ENCODE measurements around the gene ILDR1. TPM values are rescaled to one million over a fixed set of nuclear protein-coding genes. Genes with fewer than 3 reads are reported as not detected.

The ILDR1 gene
- polyA plus RNA-seq, 4 donors, result 0.22 to 5.1 (median 2.8) TPM

DNA sequence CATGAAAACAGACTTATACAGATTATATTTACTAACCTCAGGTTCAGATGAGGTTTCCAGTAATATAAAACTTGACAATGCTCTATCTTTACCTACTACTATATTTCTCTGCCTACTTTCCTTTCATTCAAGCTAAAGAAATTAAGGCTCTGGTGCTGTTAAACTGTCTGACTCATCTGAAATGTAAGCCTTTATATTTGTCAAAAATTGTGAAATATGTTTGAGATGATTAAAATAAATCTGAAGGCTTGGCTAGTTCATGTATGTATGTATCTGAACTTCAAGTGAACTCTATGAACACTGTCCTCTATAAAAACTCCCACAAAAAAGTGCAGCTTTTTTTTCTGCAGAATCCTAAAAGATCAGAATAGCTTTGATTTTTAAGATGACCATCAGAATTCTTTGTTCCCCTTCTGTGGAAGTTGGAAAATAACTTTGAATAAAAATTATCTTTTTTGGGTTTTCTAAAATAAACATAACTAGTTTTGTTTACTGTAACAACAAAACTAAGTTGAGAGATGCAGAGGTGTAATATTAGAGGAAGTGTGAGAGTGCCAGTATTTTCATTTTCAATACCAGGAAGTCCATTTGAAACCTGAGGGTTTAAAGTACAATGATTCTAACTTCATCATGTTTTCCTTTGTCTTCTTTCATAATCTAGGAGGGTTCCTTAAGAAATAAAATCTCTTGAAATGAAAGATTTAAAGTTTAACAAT, 42.2 kb downstream of the ILDR1 start:
- Histone ChIP-seq H3K36me3 (ENCODE audit: control insufficient read depth in 3 of 3, insufficient read depth in 2 of 3, low read depth in 1 of 3, low read length in 3 of 3) (no peaks in the 10 kb centered on the region), H3K27me3 (ENCODE audit: control insufficient read depth in 3 of 3, insufficient read depth in 3 of 3, low read length in 3 of 3) (no peaks in the 10 kb centered on the region), H3K9me3 (ENCODE audit: control insufficient read depth in 2 of 2, insufficient read depth in 1 of 2, low read depth in 1 of 2, low read length in 1 of 2) (peaks cover 0 to 9% of the 10 kb centered on the region in 2 donors), H3K4me3 (ENCODE audit: low read depth in 1 of 3, low read length in 3 of 3) (no peak overlapping the region), H3K27ac (ENCODE audit: low read depth in 1 of 3, low read length in 2 of 3) (peak overlapping the region in 1 of 3 donors; percentile 25), H3K4me1 (ENCODE audit: control insufficient read depth in 3 of 3, insufficient read depth in 2 of 3, low read depth in 1 of 3, low read length in 2 of 3) (peaks cover 0 to 4% (median 0%) of the 10 kb centered on the region in 3 donors)
- DNase-seq (peak; percentile 27 to 58), FAIRE-seq (peak; percentile 89)

DNA sequence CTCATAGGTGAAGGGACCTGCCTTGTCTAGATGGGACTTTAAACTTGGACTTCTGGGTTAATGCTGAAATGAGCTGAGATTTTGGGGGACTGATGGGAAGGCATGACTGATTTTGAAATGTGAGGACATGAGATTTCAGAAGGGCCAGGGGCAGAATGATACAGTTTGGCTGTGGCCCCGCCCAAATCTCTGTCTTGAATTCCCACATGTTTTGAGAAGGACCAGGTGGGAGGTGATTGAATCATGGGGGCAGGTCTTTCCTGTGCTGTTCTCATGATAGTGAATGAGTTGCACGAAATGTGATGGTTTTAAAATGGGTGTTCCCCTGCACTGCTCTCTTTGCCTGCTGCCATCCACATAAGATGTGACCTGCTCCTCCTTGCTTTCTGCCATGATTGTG, 42.8 kb downstream of the ILDR1 start:
- H3K27ac ChIP-seq (ENCODE audit: low read depth in 1 of 3, low read length in 2 of 3), result no peak overlapping the region
- H3K36me3 ChIP-seq (ENCODE audit: control insufficient read depth in 3 of 3, insufficient read depth in 2 of 3, low read depth in 1 of 3, low read length in 3 of 3), result no peaks in the 10 kb centered on the region
- H3K27me3 ChIP-seq (ENCODE audit: control insufficient read depth in 3 of 3, insufficient read depth in 3 of 3, low read length in 3 of 3), result no peaks in the 10 kb centered on the region
- DNase-seq (no peak), FAIRE-seq (no peak)
- 69 to 93% (median 89%) methylated on average over 2 of the region's 2 CpGs for WGBS, 3 donors
- peaks cover 0 to 12% of the 10 kb centered on the region in 2 donors for H3K9me3 ChIP-seq (ENCODE audit: control insufficient read depth in 2 of 2, insufficient read depth in 1 of 2, low read depth in 1 of 2, low read length in 1 of 2)
- peaks cover 0 to 4% (median 0%) of the 10 kb centered on the region in 3 donors for H3K4me1 ChIP-seq (ENCODE audit: control insufficient read depth in 3 of 3, insufficient read depth in 2 of 3, low read depth in 1 of 3, low read length in 2 of 3)
- no peak overlapping the region for H3K4me3 ChIP-seq (ENCODE audit: low read depth in 1 of 3, low read length in 3 of 3)

DNA sequence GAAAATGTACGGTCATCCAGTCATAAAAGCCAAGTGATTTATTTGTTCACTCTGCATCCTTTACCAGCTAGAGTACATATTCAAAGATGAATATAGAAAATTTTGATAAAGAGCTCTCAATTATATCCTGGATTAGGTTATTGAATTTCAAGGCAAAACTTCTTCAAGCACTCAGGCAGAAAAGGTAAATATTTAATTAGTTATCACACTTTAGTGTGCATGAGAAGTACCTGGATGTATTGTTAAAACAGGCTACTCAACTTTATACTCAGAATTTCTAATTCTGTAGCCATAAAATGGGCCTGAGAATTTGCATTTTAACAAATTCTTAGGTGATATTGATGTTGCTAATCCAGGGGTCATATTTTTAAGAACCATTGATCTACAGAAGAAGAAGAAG, 45.3 kb downstream of the ILDR1 start:
- peaks cover 0 to 4% (median 0%) of the 10 kb centered on the region in 3 donors for H3K4me1 ChIP-seq (ENCODE audit: control insufficient read depth in 3 of 3, insufficient read depth in 2 of 3, low read depth in 1 of 3, low read length in 2 of 3)
- no peak overlapping the region for H3K4me3 ChIP-seq (ENCODE audit: low read depth in 1 of 3, low read length in 3 of 3)
- no peaks in the 10 kb centered on the region for H3K36me3 ChIP-seq (ENCODE audit: control insufficient read depth in 3 of 3, insufficient read depth in 2 of 3, low read depth in 1 of 3, low read length in 3 of 3)
- no peak overlapping the region for H3K27ac ChIP-seq (ENCODE audit: low read depth in 1 of 3, low read length in 2 of 3)
- WGBS, 3 donors, result 80 to 93% (median 92%) methylated on average over 1 of the region's 1 CpG
- DNase-seq (no peak), FAIRE-seq (no peak)
- H3K9me3 ChIP-seq (ENCODE audit: control insufficient read depth in 2 of 2, insufficient read depth in 1 of 2, low read depth in 1 of 2, low read length in 1 of 2), result peaks cover 0 to 6% of the 10 kb centered on the region in 2 donors
- H3K27me3 ChIP-seq (ENCODE audit: control insufficient read depth in 3 of 3, insufficient read depth in 3 of 3, low read length in 3 of 3), result no peaks in the 10 kb centered on the region

DNA sequence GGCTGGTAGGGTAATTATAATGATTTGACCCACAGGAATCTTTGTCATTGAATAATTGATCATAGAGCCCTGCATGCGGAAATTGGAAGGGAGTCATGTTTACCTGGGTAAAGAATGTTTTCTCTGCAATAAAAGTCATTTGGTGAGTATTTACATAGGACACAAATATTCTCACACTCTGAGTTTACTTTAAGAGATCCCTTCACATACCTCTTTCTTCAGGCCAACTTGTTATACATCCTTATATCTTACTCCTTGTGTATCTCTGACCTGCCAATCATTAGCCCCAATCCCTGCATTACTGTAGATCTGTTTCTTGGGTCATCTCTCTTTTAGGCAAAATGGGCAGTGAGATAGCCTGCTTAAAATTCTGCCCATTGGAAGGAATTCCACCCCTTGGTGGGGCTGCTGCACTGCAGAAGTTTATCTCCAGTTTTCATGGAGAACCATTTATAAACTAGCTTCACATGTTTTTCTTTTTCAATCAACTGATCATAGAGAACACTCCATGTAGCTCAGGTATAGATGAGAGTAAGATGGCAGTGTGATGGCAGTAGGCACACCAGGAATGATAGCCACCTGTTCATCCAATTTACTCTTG, 46.2 kb downstream of the ILDR1 start:
- Histone ChIP-seq H3K27ac (ENCODE audit: low read depth in 1 of 3, low read length in 2 of 3) (no peak overlapping the region), H3K36me3 (ENCODE audit: control insufficient read depth in 3 of 3, insufficient read depth in 2 of 3, low read depth in 1 of 3, low read length in 3 of 3) (no peaks in the 10 kb centered on the region), H3K4me1 (ENCODE audit: control insufficient read depth in 3 of 3, insufficient read depth in 2 of 3, low read depth in 1 of 3, low read length in 2 of 3) (peaks cover 0 to 4% (median 0%) of the 10 kb centered on the region in 3 donors), H3K4me3 (ENCODE audit: low read depth in 1 of 3, low read length in 3 of 3) (no peak overlapping the region), H3K9me3 (ENCODE audit: control insufficient read depth in 2 of 2, insufficient read depth in 1 of 2, low read depth in 1 of 2, low read length in 1 of 2) (peaks cover 0 to 6% of the 10 kb centered on the region in 2 donors), H3K27me3 (ENCODE audit: control insufficient read depth in 3 of 3, insufficient read depth in 3 of 3, low read length in 3 of 3) (no peaks in the 10 kb centered on the region)
- DNase-seq, result no peak
- FAIRE-seq, result no peak
- WGBS, 3 donors, result 88 to 96% (median 88%) methylated on average over 1 of the region's 1 CpG

DNA sequence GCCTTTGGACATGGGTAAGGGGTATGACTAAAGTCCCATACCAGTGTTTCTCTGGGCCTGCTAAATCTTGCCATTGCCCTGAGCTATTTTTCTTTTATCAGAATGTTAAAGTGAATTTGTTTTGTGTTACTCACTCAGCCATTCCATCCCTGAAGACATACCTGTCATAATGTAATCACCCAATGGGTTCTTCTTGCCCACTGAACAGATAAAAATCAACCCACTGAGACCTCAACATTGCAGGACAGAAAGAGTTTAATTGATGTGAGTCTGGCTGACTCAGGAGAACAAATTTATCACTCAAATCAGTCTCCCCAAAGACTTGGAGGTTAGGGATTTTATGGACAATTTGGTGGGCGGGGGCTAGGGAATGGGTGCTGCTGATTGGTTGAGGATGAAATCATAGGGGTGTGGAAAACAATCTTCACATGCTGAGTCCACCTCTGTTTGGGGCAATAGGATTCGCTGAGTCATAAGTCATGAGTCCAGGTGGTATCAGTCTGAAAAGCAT, 47.4 kb downstream of the ILDR1 start:
- FAIRE-seq, result no peak

DNA sequence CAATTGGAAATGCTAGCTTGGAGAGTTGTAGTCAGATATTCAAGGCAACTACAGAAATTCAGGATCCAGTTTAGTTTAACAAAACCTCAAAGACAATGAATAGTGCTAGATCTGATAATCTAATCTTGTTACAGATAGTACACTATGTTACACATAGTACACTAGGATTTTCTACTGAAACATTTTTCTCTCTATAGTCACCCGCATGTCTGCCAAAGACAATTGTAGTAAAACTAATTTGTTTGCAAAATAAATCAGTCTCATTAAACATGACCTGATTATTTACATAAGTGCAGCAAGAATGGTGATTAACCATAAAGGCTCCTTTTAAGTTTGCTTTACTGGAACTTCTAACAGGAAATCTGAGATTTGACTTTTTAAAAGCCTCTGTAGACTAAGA, 52.0 kb downstream of the ILDR1 start:
- Histone ChIP-seq H3K9me3 (ENCODE audit: control insufficient read depth in 2 of 2, insufficient read depth in 1 of 2, low read depth in 1 of 2, low read length in 1 of 2) (peaks cover 0 to 3% of the 10 kb centered on the region in 2 donors), H3K36me3 (ENCODE audit: control insufficient read depth in 3 of 3, insufficient read depth in 2 of 3, low read depth in 1 of 3, low read length in 3 of 3) (no peaks in the 10 kb centered on the region), H3K4me1 (ENCODE audit: control insufficient read depth in 3 of 3, insufficient read depth in 2 of 3, low read depth in 1 of 3, low read length in 2 of 3) (no peaks in the 10 kb centered on the region), H3K27ac (ENCODE audit: low read depth in 1 of 3, low read length in 2 of 3) (no peak overlapping the region), H3K27me3 (ENCODE audit: control insufficient read depth in 3 of 3, insufficient read depth in 3 of 3, low read length in 3 of 3) (no peaks in the 10 kb centered on the region), H3K4me3 (ENCODE audit: low read depth in 1 of 3, low read length in 3 of 3) (no peak overlapping the region)
- no peak for DNase-seq
- FAIRE-seq, result no peak
- WGBS, 3 donors, result 77 to 83% (median 81%) methylated on average over 1 of the region's 1 CpG

More for the DNA sequence above, 47.4 kb downstream of the ILDR1 start:
- Histone ChIP-seq H3K9me3 (ENCODE audit: control insufficient read depth in 2 of 2, insufficient read depth in 1 of 2, low read depth in 1 of 2, low read length in 1 of 2) (peaks cover 0 to 6% of the 10 kb centered on the region in 2 donors), H3K4me1 (ENCODE audit: control insufficient read depth in 3 of 3, insufficient read depth in 2 of 3, low read depth in 1 of 3, low read length in 2 of 3) (peaks cover 0 to 4% (median 0%) of the 10 kb centered on the region in 3 donors), H3K36me3 (ENCODE audit: control insufficient read depth in 3 of 3, insufficient read depth in 2 of 3, low read depth in 1 of 3, low read length in 3 of 3) (no peaks in the 10 kb centered on the region), H3K27me3 (ENCODE audit: control insufficient read depth in 3 of 3, insufficient read depth in 3 of 3, low read length in 3 of 3) (no peaks in the 10 kb centered on the region), H3K27ac (ENCODE audit: low read depth in 1 of 3, low read length in 2 of 3) (no peak overlapping the region), H3K4me3 (ENCODE audit: low read depth in 1 of 3, low read length in 3 of 3) (no peak overlapping the region)
- 87 to 96% (median 91%) methylated on average over 2 of the region's 2 CpGs for WGBS, 3 donors
- no peak for DNase-seq

DNA sequence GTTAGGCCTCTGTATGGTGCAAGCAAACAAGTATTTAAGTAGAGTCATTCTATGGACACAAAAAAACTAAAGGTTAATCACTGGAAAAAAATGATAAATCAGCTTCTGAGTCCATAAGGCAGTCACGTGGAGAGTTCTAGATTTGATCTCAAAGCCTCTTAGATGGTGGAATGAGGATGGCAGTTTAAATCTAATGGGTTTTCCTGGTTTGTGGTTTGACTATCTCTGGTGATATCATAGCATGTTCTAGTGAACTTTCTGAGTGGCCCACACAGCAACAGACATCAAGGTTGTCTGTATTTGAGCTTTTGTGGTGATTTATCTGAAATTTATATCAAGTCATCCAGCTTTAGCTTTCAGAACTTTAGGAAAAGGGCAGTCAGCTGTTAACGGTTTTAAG, 52.4 kb downstream of the ILDR1 start:
- H3K4me1 ChIP-seq (ENCODE audit: control insufficient read depth in 3 of 3, insufficient read depth in 2 of 3, low read depth in 1 of 3, low read length in 2 of 3), result no peaks in the 10 kb centered on the region
- no peak overlapping the region for H3K27ac ChIP-seq (ENCODE audit: low read depth in 1 of 3, low read length in 2 of 3)
- no peak overlapping the region for H3K4me3 ChIP-seq (ENCODE audit: low read depth in 1 of 3, low read length in 3 of 3)
- FAIRE-seq, result no peak
- H3K27me3 ChIP-seq (ENCODE audit: control insufficient read depth in 3 of 3, insufficient read depth in 3 of 3, low read length in 3 of 3), result no peaks in the 10 kb centered on the region
- H3K36me3 ChIP-seq (ENCODE audit: control insufficient read depth in 3 of 3, insufficient read depth in 2 of 3, low read depth in 1 of 3, low read length in 3 of 3), result no peaks in the 10 kb centered on the region
- DNase-seq, result no peak
- WGBS, 3 donors, result 77 to 86% (median 80%) methylated on average over 2 of the region's 2 CpGs
- H3K9me3 ChIP-seq (ENCODE audit: control insufficient read depth in 2 of 2, insufficient read depth in 1 of 2, low read depth in 1 of 2, low read length in 1 of 2), result no peaks in the 10 kb centered on the region

DNA sequence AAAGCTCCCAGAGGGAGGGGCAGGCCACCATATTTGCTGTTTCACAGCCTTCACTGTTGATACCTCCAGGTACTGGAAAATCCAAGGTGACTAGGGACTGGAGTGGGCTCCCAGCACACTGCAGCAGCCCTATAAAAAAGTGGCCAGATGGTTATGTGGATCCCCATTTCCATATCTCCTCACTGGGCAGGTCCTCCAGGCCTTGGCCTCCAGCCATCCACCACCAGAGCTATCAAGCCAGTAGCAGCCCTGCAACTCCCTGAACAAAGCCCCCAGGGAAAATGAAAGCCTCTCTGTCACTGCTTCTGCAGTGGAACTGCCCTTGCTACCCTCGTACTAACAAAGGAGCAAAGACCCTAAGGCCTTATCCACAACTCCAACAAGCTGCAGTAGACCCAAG, 58.4 kb downstream of the ILDR1 start:
- peaks cover 0 to 2% of the 10 kb centered on the region in 2 donors for H3K9me3 ChIP-seq (ENCODE audit: control insufficient read depth in 2 of 2, insufficient read depth in 1 of 2, low read depth in 1 of 2, low read length in 1 of 2)
- DNase-seq (no peak), FAIRE-seq (no peak)
- no peak overlapping the region for H3K27ac ChIP-seq (ENCODE audit: low read depth in 1 of 3, low read length in 2 of 3)
- WGBS, 3 donors, result 73 to 85% (median 80%) methylated on average over 1 of the region's 1 CpG
- no peaks in the 10 kb centered on the region for H3K27me3 ChIP-seq (ENCODE audit: control insufficient read depth in 3 of 3, insufficient read depth in 3 of 3, low read length in 3 of 3)
- H3K4me3 ChIP-seq (ENCODE audit: low read depth in 1 of 3, low read length in 3 of 3), result no peak overlapping the region
- H3K4me1 ChIP-seq (ENCODE audit: control insufficient read depth in 3 of 3, insufficient read depth in 2 of 3, low read depth in 1 of 3, low read length in 2 of 3), result no peaks in the 10 kb centered on the region
- H3K36me3 ChIP-seq (ENCODE audit: control insufficient read depth in 3 of 3, insufficient read depth in 2 of 3, low read depth in 1 of 3, low read length in 3 of 3), result no peaks in the 10 kb centered on the region
